ENCODE results near the gene SERPINI2.
"Not testable (repeated sequence)": the region's sequence is repeated elsewhere in the genome, so short reads cannot be mapped to it uniquely, and the experiment has no call there.

Gene SERPINI2

GRCh38 chr3:167441256-167441655, 32.6 kb downstream of the SERPINI2 start:
- TF ChIP-seq, protein P1, sequence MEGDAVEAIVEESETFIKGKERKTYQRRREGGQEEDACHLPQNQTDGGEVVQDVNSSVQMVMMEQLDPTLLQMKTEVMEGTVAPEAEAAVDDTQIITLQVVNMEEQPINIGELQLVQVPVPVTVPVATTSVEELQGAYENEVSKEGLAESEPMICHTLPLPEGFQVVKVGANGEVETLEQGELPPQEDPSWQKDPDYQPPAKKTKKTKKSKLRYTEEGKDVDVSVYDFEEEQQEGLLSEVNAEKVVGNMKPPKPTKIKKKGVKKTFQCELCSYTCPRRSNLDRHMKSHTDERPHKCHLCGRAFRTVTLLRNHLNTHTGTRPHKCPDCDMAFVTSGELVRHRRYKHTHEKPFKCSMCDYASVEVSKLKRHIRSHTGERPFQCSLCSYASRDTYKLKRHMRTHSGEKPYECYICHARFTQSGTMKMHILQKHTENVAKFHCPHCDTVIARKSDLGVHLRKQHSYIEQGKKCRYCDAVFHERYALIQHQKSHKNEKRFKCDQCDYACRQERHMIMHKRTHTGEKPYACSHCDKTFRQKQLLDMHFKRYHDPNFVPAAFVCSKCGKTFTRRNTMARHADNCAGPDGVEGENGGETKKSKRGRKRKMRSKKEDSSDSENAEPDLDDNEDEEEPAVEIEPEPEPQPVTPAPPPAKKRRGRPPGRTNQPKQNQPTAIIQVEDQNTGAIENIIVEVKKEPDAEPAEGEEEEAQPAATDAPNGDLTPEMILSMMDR (IDR thresholded peaks at IDR 0.05; ENCODE audit: control extremely low read depth, extremely low read depth, low read depth, missing control alignments) = no peak
- POLR2A ChIA-PET = no interaction called here
- CTCF ChIA-PET = no interaction called here
- DNase-seq (ENCODE audit: extremely low spot score) = no peak

GRCh38 chr3:167437428-167438139, 36.3 kb downstream of the SERPINI2 start:
- no peak for DNase-seq (ENCODE audit: extremely low spot score)
- POLR2A ChIA-PET = no interaction called here
- CTCF ChIA-PET = interaction anchor here (0.8 kb wide), 1 partner anchor 14 kb away, joined by 3 read pairs; no protein-coding TSS in a partner anchor
- TF ChIP-seq, protein P1 (IDR thresholded peaks at IDR 0.05; ENCODE audit: control extremely low read depth, extremely low read depth, low read depth, missing control alignments) = no peak

GRCh38 chr3:167426962-167427361, 46.9 kb downstream of the SERPINI2 start:
- CTCF ChIA-PET = interaction anchor here (1.6 kb wide), 1 partner anchor 455 kb away, joined by 3 read pairs; no protein-coding TSS in a partner anchor
- POLR2A ChIA-PET; DNase-seq (ENCODE audit: extremely low spot score): not testable (repeated sequence)

DNA sequence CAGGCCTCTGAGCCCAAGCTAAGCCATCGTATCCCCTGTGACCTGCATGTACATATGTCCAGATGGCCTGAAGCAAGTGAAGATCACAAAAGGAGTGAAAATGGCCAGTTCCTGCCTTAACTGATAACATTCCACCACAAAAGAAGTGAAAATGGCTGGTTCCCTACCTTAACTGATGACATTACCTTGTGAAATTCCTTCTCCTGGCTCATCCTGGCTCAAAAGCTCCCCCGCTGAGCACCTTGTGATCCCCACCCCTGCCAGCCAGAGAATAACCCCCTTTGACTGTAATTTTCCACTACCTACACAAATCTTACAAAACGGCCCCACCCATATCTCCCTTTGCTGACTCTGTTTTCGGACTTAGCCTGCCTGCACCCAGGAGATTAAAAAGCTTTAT, 51.4 kb downstream of the SERPINI2 start:
- DNase-seq (ENCODE audit: extremely low spot score); POLR2A ChIA-PET: not testable (repeated sequence)
- CTCF ChIA-PET = interaction anchor here (1.5 to 2.3 kb wide), 2 partner anchors 14 to 39 kb away, joined by 3 to 11 read pairs; no protein-coding TSS in a partner anchor

GRCh38 chr3:167409611-167410010, 64.2 kb downstream of the SERPINI2 start:
- CTCF ChIA-PET = interaction anchor here (1.2 to 2.9 kb wide), 4 partner anchors 12 to 30 kb away, joined by 3 to 11 read pairs (median 6); partner anchors contain the start of gene ZBBX
- no peak for DNase-seq (ENCODE audit: extremely low spot score)
- POLR2A ChIA-PET = no interaction called here
- TF ChIP-seq, protein P1 (IDR thresholded peaks at IDR 0.05; ENCODE audit: control extremely low read depth, extremely low read depth, low read depth, missing control alignments) = no peak

GRCh38 chr3:167406876-167407492, 66.9 kb downstream of the SERPINI2 start:
- ChIA-PET CTCF (interaction anchor here (1.7 to 2.9 kb wide), 3 partner anchors 11 to 15 kb away, joined by 4 to 11 read pairs (median 6); no protein-coding TSS in a partner anchor), POLR2A (no interaction called here)
- TF ChIP-seq, protein P1 (IDR thresholded peaks at IDR 0.05; ENCODE audit: control extremely low read depth, extremely low read depth, low read depth, missing control alignments) = peak; percentile 27
- peak; percentile 3 for DNase-seq (ENCODE audit: extremely low spot score)

DNA sequence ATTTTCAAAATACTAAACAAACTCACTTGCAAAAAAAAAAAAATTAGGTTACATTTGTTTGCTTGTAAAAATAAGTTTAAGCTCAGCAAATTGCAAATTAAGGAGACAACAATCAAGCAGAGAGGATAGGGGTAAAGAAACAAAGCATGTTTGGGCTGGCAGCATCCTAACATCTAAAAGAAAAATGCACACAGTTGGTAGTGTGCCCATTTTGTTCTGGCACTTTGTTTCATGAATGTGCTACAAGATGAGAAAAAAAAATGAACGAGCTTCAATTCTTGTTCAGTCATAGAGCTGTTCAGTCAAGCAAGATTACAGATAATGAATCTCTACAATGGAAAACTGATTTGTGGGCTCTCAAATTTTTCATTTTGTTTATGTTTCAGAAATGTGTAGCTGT, 76.0 kb downstream of the SERPINI2 start:
- DNase-seq (ENCODE audit: extremely low spot score) = no peak
- ChIA-PET CTCF (interaction anchor here (1.2 kb wide), 1 partner anchor 18 kb away, joined by 5 read pairs; the partner anchor contains the start of gene ZBBX), POLR2A (no interaction called here)
- TF ChIP-seq, protein P1 (IDR thresholded peaks at IDR 0.05; ENCODE audit: control extremely low read depth, extremely low read depth, low read depth, missing control alignments) = no peak
